Cardiac fibroblast (primary cell): ENCODE measurements around the gene PCNX2.

Experiments
- DNase-seq, 2 donors: peaks; one replicate each; pipeline versions ENCODE4 v3.0.0 to v3.0.0-alpha.2; 2010; ENCODE audit warnings: low read depth in 2 of 2
- H3K4me3 ChIP-seq, 2 donors: replicated peaks in 1 of 2; 1 replicate in 1 of 2; 2 replicates in 1 of 2; pipeline ENCODE4 v1.5.1; 2011; ENCODE audit warnings: low read depth in 2 of 2, low read length in 2 of 2, mild to moderate bottlenecking in 2 of 2, moderate library complexity in 1 of 2
- TF ChIP-seq, protein P1 (sequence below): IDR thresholded peaks from one replicate; pipeline ENCODE4 v1.5.1; 2011; ENCODE audit warnings: low read depth, mild to moderate bottlenecking, low read length, inconsistent platforms

PCNX2 gene

GRCh38 chr1:232978815-232979214 lies 316.7 kb downstream of the PCNX2 start:
- no peak overlapping the region for H3K4me3 ChIP-seq
- peak in 1 of 2 donors; percentile 18 for DNase-seq
- TF ChIP-seq, protein P1, sequence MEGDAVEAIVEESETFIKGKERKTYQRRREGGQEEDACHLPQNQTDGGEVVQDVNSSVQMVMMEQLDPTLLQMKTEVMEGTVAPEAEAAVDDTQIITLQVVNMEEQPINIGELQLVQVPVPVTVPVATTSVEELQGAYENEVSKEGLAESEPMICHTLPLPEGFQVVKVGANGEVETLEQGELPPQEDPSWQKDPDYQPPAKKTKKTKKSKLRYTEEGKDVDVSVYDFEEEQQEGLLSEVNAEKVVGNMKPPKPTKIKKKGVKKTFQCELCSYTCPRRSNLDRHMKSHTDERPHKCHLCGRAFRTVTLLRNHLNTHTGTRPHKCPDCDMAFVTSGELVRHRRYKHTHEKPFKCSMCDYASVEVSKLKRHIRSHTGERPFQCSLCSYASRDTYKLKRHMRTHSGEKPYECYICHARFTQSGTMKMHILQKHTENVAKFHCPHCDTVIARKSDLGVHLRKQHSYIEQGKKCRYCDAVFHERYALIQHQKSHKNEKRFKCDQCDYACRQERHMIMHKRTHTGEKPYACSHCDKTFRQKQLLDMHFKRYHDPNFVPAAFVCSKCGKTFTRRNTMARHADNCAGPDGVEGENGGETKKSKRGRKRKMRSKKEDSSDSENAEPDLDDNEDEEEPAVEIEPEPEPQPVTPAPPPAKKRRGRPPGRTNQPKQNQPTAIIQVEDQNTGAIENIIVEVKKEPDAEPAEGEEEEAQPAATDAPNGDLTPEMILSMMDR: no peak

GRCh38 chr1:232978091-232978634 lies 317.4 kb downstream of the PCNX2 start:
- no peak overlapping the region for H3K4me3 ChIP-seq
- TF ChIP-seq, protein P1: no peak
- peak in 1 of 2 donors; percentile 47 for DNase-seq

DNA sequence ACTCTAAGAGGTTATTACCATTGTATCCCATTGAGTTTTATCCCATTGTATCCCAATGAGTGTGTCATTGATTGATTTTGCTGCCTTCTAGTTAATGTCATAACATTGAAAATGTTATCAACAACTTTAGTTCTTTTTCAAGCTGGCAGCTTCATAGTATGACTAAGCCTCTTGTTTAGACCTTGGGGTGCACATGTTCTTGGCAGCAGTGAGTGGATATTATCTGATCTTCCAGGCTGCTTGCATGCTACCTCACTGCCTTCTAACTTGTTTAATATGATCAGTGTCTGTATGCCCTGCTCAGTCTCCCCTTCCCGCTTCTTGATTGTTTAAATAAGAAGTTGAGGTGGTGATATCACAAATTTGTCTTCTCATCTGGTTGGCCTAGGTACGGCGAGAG lies 320.6 kb downstream of the PCNX2 start:
- no peak overlapping the region for H3K4me3 ChIP-seq
- TF ChIP-seq, protein P1: no peak
- DNase-seq: peak; percentile 55 to 65

GRCh38 chr1:232973652-232974611 lies 321.6 kb downstream of the PCNX2 start:
- TF ChIP-seq, protein P1: no peak
- H3K4me3 ChIP-seq: no peak overlapping the region
- DNase-seq: peak in 1 of 2 donors; percentile 22

DNA sequence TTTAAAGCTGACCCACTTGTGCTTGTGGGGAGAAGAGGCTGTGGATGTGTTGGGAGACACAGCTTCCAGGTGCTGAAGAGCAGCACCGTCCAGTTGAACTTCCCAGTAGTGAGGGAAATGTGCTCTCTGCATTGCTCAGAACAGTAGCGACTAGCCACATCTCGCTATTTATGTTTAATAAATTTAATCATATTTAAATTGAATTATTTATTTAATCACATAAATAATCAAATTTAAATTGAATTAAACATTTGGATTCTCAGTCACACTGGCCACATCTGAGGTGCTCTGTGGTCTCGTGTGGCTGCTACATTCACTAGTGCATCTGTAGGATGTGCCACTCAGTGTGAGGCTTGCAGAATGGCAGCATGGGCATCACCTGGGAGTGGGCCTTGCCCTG lies 325.0 kb downstream of the PCNX2 start:
- no peak overlapping the region for H3K4me3 ChIP-seq
- no peak for DNase-seq
- TF ChIP-seq, protein P1: no peak

DNA sequence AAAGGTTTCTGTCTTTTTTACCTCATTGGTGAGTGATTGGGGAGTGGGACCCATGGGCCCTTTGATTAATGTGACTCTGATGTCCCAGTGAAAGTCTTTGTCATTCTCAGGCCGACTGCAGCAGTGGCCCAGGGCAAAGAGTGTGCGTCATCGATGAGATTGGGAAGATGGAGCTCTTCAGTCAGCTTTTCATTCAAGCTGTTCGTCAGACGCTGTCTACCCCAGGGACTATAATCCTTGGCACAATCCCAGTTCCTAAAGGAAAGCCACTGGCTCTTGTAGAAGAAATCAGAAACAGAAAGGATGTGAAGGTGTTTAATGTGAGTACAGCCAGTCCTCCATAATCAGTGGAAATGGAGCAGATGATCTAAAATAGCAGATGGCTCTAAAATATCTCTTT lies 325.7 kb downstream of the PCNX2 start:
- DNase-seq: peak in 1 of 2 donors; percentile 46
- TF ChIP-seq, protein P1: no peak
- no peak overlapping the region for H3K4me3 ChIP-seq
